Measurements from ENCODE around the gene MED27. TPM values are rescaled to one million over a fixed set of nuclear protein-coding genes. Genes with fewer than 3 reads are reported as not detected.

MED27 gene
- total and polyA plus RNA-seq, 2 of the 13 experiments (the other 11 are each of a cell fraction or from before 2014, with no cell fraction given) = 16.9 to 19.0 TPM

GRCh38 chr9:131827821-131828369, 251.8 kb downstream of the MED27 start:
- no TSS peak for BruUV-seq (replicated peaks)
- no peak for FAIRE-seq
- ChIA-PET CTCF (ENCODE audit: low intra/inter-chr PET ratio, low total read pairs) (no interaction called here), POLR2A (no interaction called here)
- Histone ChIP-seq H3K4me3 (replicated peaks in 1 of 3; ENCODE audit: insufficient read depth in 1 of 3, low read depth in 2 of 3, low read length in 3 of 3) (no peak overlapping the region), H2AFZ (ENCODE audit: low read length) (no peak overlapping the region), H3K9ac (ENCODE audit: insufficient read depth, low read depth, low read length) (no peak overlapping the region), H4K20me1 (ENCODE audit: insufficient read depth, low read length) (no peaks in the 10 kb centered on the region), H3K9me3 (ENCODE audit: low read length) (no peaks in the 10 kb centered on the region), H3K27ac (ENCODE audit: extremely low read length, insufficient read depth, low read length) (no peak overlapping the region), H3K79me2 (ENCODE audit: insufficient read depth, low read length) (no peaks in the 10 kb centered on the region), H3K36me3 (replicated peaks in 1 of 2; ENCODE audit: control insufficient read depth in 1 of 2, insufficient read depth in 2 of 2, low read length in 2 of 2) (no peaks in the 10 kb centered on the region), H3K4me1 (ENCODE audit: insufficient read depth, low read length) (no peaks in the 10 kb centered on the region), H3K27me3 (ENCODE audit: control insufficient read depth in 1 of 2, insufficient read depth in 2 of 2, low read length in 2 of 2) (peaks cover 6 to 59% of the 10 kb centered on the region in 2 experiments), H3K4me2 (ENCODE audit: low read depth, low read length) (no peak overlapping the region)
- in situ Hi-C loops (cut with HindIII; ENCODE audit: extremely low pct_ligation_motif_present, low pct_unique_long_range_greater_than_20kb) (no loop called here), intact Hi-C loops (cut with micrococcal nuclease; ENCODE audit: unreplicated experiment) (no loop called here)
- WGBS (ENCODE audit: low lambda C conversion rate) = 23% methylated on average over 4 of the region's 21 CpGs
- TF ChIP-seq, protein P1, sequence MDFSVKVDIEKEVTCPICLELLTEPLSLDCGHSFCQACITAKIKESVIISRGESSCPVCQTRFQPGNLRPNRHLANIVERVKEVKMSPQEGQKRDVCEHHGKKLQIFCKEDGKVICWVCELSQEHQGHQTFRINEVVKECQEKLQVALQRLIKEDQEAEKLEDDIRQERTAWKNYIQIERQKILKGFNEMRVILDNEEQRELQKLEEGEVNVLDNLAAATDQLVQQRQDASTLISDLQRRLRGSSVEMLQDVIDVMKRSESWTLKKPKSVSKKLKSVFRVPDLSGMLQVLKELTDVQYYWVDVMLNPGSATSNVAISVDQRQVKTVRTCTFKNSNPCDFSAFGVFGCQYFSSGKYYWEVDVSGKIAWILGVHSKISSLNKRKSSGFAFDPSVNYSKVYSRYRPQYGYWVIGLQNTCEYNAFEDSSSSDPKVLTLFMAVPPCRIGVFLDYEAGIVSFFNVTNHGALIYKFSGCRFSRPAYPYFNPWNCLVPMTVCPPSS (IDR thresholded peaks at IDR 0.05) = no peak
- no peak for TF ChIP-seq HNRNPUL1 (IDR thresholded peaks at IDR 0.05; ENCODE audit: low read depth, low read length)
- no peak for TF ChIP-seq CAMTA2 (CRISPR knock-in tag; IDR thresholded peaks at IDR 0.05; ENCODE audit: borderline replicate concordance)
- no peak for TF ChIP-seq ZNF33B (CRISPR knock-in tag; IDR thresholded peaks at IDR 0.05)
- TF ChIP-seq, protein P2, sequence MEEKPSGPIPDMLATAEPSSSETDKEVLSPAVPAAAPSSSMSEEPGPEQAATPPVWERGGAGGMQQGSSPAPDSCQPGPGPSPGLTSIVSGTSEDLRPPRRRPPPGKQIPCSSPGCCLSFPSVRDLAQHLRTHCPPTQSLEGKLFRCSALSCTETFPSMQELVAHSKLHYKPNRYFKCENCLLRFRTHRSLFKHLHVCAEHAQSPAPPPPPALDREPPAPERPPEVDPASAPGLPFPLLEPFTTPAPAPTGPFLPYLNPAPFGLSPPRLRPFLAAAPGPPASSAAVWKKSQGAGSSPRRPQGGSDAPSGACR (CRISPR knock-in tag; IDR thresholded peaks at IDR 0.05) = no peak
- TF ChIP-seq GFI1 (CRISPR knock-in tag; IDR thresholded peaks at IDR 0.05; ENCODE audit: borderline replicate concordance) = no peak
- no peak for TF ChIP-seq ZNF703 (CRISPR knock-in tag; IDR thresholded peaks at IDR 0.05; ENCODE audit: borderline replicate concordance)
- no peak for TF ChIP-seq KDM5A (IDR thresholded peaks at IDR 0.05; ENCODE audit: borderline replicate concordance, low read length)
- TF ChIP-seq ZNF205 (CRISPR knock-in tag; IDR thresholded peaks at IDR 0.05) = no peak
- no peak for TF ChIP-seq RNF219 (CRISPR knock-in tag; IDR thresholded peaks at IDR 0.05)
- no peak for TF ChIP-seq ZBTB7A (CRISPR knock-in tag; IDR thresholded peaks at IDR 0.05)
- TF ChIP-seq KLF13 (CRISPR knock-in tag; IDR thresholded peaks at IDR 0.05) = no peak
- no peak for TF ChIP-seq SMC3 (IDR thresholded peaks at IDR 0.05; ENCODE audit: low read length)
- TF ChIP-seq MTA3 (CRISPR knock-in tag; IDR thresholded peaks at IDR 0.05) = no peak
- no peak for TF ChIP-seq ZFY (CRISPR knock-in tag; IDR thresholded peaks at IDR 0.05)
- TF ChIP-seq, protein P3, sequence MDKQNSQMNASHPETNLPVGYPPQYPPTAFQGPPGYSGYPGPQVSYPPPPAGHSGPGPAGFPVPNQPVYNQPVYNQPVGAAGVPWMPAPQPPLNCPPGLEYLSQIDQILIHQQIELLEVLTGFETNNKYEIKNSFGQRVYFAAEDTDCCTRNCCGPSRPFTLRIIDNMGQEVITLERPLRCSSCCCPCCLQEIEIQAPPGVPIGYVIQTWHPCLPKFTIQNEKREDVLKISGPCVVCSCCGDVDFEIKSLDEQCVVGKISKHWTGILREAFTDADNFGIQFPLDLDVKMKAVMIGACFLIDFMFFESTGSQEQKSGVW (CRISPR knock-in tag; IDR thresholded peaks at IDR 0.05; ENCODE audit: borderline replicate concordance) = no peak
- ATAC-seq = no peak
- no peak for DNase-seq (ENCODE audit: low spot score)
